ENCODE data around the gene CA5A.
"Not testable (repeated sequence)": the region's sequence is repeated elsewhere in the genome, so short reads cannot be mapped to it uniquely, and the experiment has no call there.

The CA5A gene

GRCh38 chr16:87921236-87921773 is 15.0 kb downstream of the CA5A start:
- H3K27ac ChIP-seq (ENCODE audit: low read depth, low read length) = no peak overlapping the region
- H2AFZ ChIP-seq (ENCODE audit: low read length, unreplicated experiment) = no peak overlapping the region
- no peaks in the 10 kb centered on the region for H3K79me2 ChIP-seq (ENCODE audit: control insufficient read depth, insufficient read depth, low read length, unreplicated experiment)
- no peaks in the 10 kb centered on the region for H3K36me3 ChIP-seq (ENCODE audit: insufficient read depth, low read length)
- H3K27me3 ChIP-seq (ENCODE audit: insufficient read depth, low read length) = 0 out of 2 replicates have a peak, but pooled peaks cover 2% of the 10 kb centered on the region
- H3K4me1 ChIP-seq (ENCODE audit: control insufficient read depth, insufficient read depth, low read length, unreplicated experiment) = peaks cover 14% of the 10 kb centered on the region
- H3K4me3 ChIP-seq (ENCODE audit: low read depth, low read length) = no peak overlapping the region

GRCh38 chr16:87919681-87919994 is 16.7 kb downstream of the CA5A start:
- Histone ChIP-seq H3K4me1 (ENCODE audit: control insufficient read depth, insufficient read depth, low read length, unreplicated experiment) (peaks cover 14% of the 10 kb centered on the region), H2AFZ (ENCODE audit: low read length, unreplicated experiment) (no peak overlapping the region), H3K36me3 (ENCODE audit: insufficient read depth, low read length) (no peaks in the 10 kb centered on the region), H3K4me3 (ENCODE audit: low read depth, low read length) (no peak overlapping the region), H3K27ac (ENCODE audit: low read depth, low read length) (no peak overlapping the region), H3K27me3 (ENCODE audit: insufficient read depth, low read length) (no peaks in the 10 kb centered on the region), H3K79me2 (ENCODE audit: control insufficient read depth, insufficient read depth, low read length, unreplicated experiment) (no peaks in the 10 kb centered on the region)

- Histone ChIP-seq H3K79me2 (ENCODE audit: control insufficient read depth, insufficient read depth, low read length, unreplicated experiment) (no peaks in the 10 kb centered on the region), H3K27me3 (ENCODE audit: insufficient read depth, low read length) (no peaks in the 10 kb centered on the region), H3K36me3 (ENCODE audit: insufficient read depth, low read length) (no peaks in the 10 kb centered on the region), H3K4me1 (ENCODE audit: control insufficient read depth, insufficient read depth, low read length, unreplicated experiment) (peaks cover 14% of the 10 kb centered on the region), H3K27ac (ENCODE audit: low read depth, low read length) (peak overlapping the region; percentile 59; the same call in 1 of the 2 replicates), H3K4me3 (ENCODE audit: low read depth, low read length) (peak overlapping the region; percentile 70), H2AFZ (ENCODE audit: low read length, unreplicated experiment) (peak overlapping the region; percentile 87)
Observed at GRCh38 chr16:87918866-87919680, 17.3 kb downstream of the CA5A start.

- Histone ChIP-seq H3K4me3 (ENCODE audit: low read depth, low read length) (peak overlapping the region; percentile 70), H3K27ac (ENCODE audit: low read depth, low read length) (peak overlapping the region; percentile 59; the same call in 1 of the 2 replicates), H3K79me2 (ENCODE audit: control insufficient read depth, insufficient read depth, low read length, unreplicated experiment) (no peaks in the 10 kb centered on the region), H3K4me1 (ENCODE audit: control insufficient read depth, insufficient read depth, low read length, unreplicated experiment) (peaks cover 14% of the 10 kb centered on the region), H2AFZ (ENCODE audit: low read length, unreplicated experiment) (peak overlapping the region; percentile 87), H3K36me3 (ENCODE audit: insufficient read depth, low read length) (no peaks in the 10 kb centered on the region), H3K27me3 (ENCODE audit: insufficient read depth, low read length) (no peaks in the 10 kb centered on the region; the same call in 1 of the 2 replicates)
Observed at GRCh38 chr16:87918338-87918737, 18.0 kb downstream of the CA5A start.

- H2AFZ ChIP-seq (ENCODE audit: low read length, unreplicated experiment) = no peak overlapping the region
- H3K4me1 ChIP-seq (ENCODE audit: control insufficient read depth, insufficient read depth, low read length, unreplicated experiment) = peaks cover 12% of the 10 kb centered on the region
- H3K36me3 ChIP-seq (ENCODE audit: insufficient read depth, low read length) = no peaks in the 10 kb centered on the region
- no peaks in the 10 kb centered on the region for H3K79me2 ChIP-seq (ENCODE audit: control insufficient read depth, insufficient read depth, low read length, unreplicated experiment)
- no peaks in the 10 kb centered on the region; the same call in 1 of the 2 replicates for H3K27me3 ChIP-seq (ENCODE audit: insufficient read depth, low read length)
- H3K27ac ChIP-seq (ENCODE audit: low read depth, low read length) = no peak overlapping the region
- H3K4me3 ChIP-seq (ENCODE audit: low read depth, low read length) = no peak overlapping the region
Observed at GRCh38 chr16:87917503-87917902, 18.8 kb downstream of the CA5A start.

GRCh38 chr16:87914812-87915211 is 21.5 kb downstream of the CA5A start:
- no peaks in the 10 kb centered on the region; the same call in 1 of the 2 replicates for H3K27me3 ChIP-seq (ENCODE audit: insufficient read depth, low read length)
- no peak overlapping the region for H3K4me3 ChIP-seq (ENCODE audit: low read depth, low read length)
- no peaks in the 10 kb centered on the region for H3K36me3 ChIP-seq (ENCODE audit: insufficient read depth, low read length)
- no peaks in the 10 kb centered on the region for H3K79me2 ChIP-seq (ENCODE audit: control insufficient read depth, insufficient read depth, low read length, unreplicated experiment)
- peaks cover 11% of the 10 kb centered on the region for H3K4me1 ChIP-seq (ENCODE audit: control insufficient read depth, insufficient read depth, low read length, unreplicated experiment)
- H2AFZ ChIP-seq (ENCODE audit: low read length, unreplicated experiment) = no peak overlapping the region
- H3K27ac ChIP-seq (ENCODE audit: low read depth, low read length) = no peak overlapping the region

- H3K79me2 ChIP-seq (ENCODE audit: control insufficient read depth, insufficient read depth, low read length, unreplicated experiment); H3K27me3 ChIP-seq (ENCODE audit: insufficient read depth, low read length); H3K27ac ChIP-seq (ENCODE audit: low read depth, low read length); H3K4me3 ChIP-seq (ENCODE audit: low read depth, low read length); H2AFZ ChIP-seq (ENCODE audit: low read length, unreplicated experiment); H3K36me3 ChIP-seq (ENCODE audit: insufficient read depth, low read length): not testable (repeated sequence)
- H3K4me1 ChIP-seq (ENCODE audit: control insufficient read depth, insufficient read depth, low read length, unreplicated experiment) = peaks cover 11% of the 10 kb centered on the region
Observed at GRCh38 chr16:87914021-87914725, 22.2 kb downstream of the CA5A start.

- H2AFZ ChIP-seq (ENCODE audit: low read length, unreplicated experiment); H3K36me3 ChIP-seq (ENCODE audit: insufficient read depth, low read length); H3K27ac ChIP-seq (ENCODE audit: low read depth, low read length); H3K79me2 ChIP-seq (ENCODE audit: control insufficient read depth, insufficient read depth, low read length, unreplicated experiment); H3K4me3 ChIP-seq (ENCODE audit: low read depth, low read length); H3K27me3 ChIP-seq (ENCODE audit: insufficient read depth, low read length); H3K4me1 ChIP-seq (ENCODE audit: control insufficient read depth, insufficient read depth, low read length, unreplicated experiment): not testable (repeated sequence)
Observed at GRCh38 chr16:87912691-87913090, 23.6 kb downstream of the CA5A start.

GRCh38 chr16:87911106-87911763 is 25.1 kb downstream of the CA5A start:
- H3K4me3 ChIP-seq (ENCODE audit: low read depth, low read length); H3K27ac ChIP-seq (ENCODE audit: low read depth, low read length); H3K27me3 ChIP-seq (ENCODE audit: insufficient read depth, low read length); H3K36me3 ChIP-seq (ENCODE audit: insufficient read depth, low read length); H3K79me2 ChIP-seq (ENCODE audit: control insufficient read depth, insufficient read depth, low read length, unreplicated experiment); H3K4me1 ChIP-seq (ENCODE audit: control insufficient read depth, insufficient read depth, low read length, unreplicated experiment); H2AFZ ChIP-seq (ENCODE audit: low read length, unreplicated experiment): not testable (repeated sequence)

- not testable (repeated sequence) for H3K27me3 ChIP-seq (ENCODE audit: insufficient read depth, low read length); H3K4me1 ChIP-seq (ENCODE audit: control insufficient read depth, insufficient read depth, low read length, unreplicated experiment); H3K4me3 ChIP-seq (ENCODE audit: low read depth, low read length); H2AFZ ChIP-seq (ENCODE audit: low read length, unreplicated experiment); H3K36me3 ChIP-seq (ENCODE audit: insufficient read depth, low read length); H3K79me2 ChIP-seq (ENCODE audit: control insufficient read depth, insufficient read depth, low read length, unreplicated experiment); H3K27ac ChIP-seq (ENCODE audit: low read depth, low read length)
Observed at GRCh38 chr16:87909203-87909935, 27.0 kb downstream of the CA5A start.
